Measurements from ENCODE around the gene MTHFD1. TPM values are rescaled to one million over a fixed set of nuclear protein-coding genes. Genes with fewer than 3 reads are reported as not detected.
A peak's percentile ranks its signal among the peaks of the same experiment; 100 is the strongest.

Gene MTHFD1
- total and polyA plus RNA-seq, 2 donors from 2014 or later, result 73.0 to 76.1 TPM

DNA sequence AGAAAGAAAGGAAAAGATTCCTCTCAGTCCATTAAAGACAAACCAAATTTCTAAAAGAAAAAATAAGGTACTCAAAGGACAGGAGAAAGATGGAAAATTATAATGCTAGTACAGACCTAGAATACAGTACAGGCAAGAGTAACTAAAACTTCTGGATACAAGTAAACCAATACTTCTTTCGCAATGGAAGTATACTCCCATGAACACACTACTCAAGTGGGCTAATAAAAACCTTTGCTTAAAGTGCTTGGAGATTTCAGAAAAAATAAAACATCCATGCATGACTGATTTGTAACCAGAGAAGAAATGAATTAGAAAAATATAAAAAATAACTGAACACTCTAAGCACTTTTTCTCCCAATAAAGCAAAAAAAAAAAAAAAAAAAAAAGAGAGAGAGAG, 111.9 kb downstream of the MTHFD1 start:
- Histone ChIP-seq H3K4me1 (ENCODE audit: control insufficient read depth in 2 of 3, insufficient read depth in 2 of 3, low read depth in 1 of 3, low read length in 3 of 3) (peaks cover 2 to 21% (median 13%) of the 10 kb centered on the region in 3 donors), H3K36me3 (ENCODE audit: control insufficient read depth in 2 of 3, insufficient read depth in 3 of 3, low read length in 3 of 3) (no peaks in the 10 kb centered on the region), H3K9ac (ENCODE audit: low read length in 3 of 3) (no peak overlapping the region), H3K27me3 (ENCODE audit: control insufficient read depth, insufficient read depth, low read length) (no peaks in the 10 kb centered on the region), H3K4me3 (ENCODE audit: low read length in 3 of 3) (no peak overlapping the region), H3K9me3 (ENCODE audit: control insufficient read depth in 2 of 3, insufficient read depth in 1 of 3, low read length in 3 of 3) (no peaks in the 10 kb centered on the region), H3K27ac (ENCODE audit: low read depth in 2 of 2, low read length in 2 of 2) (no peak overlapping the region)
- no peak for TF ChIP-seq CTCF (IDR thresholded peaks at IDR 0.05; ENCODE audit: borderline replicate concordance, extremely low read depth, insufficient read depth)
- intact Hi-C loops (cut with DNase I), result no loop called here
- FAIRE-seq (no peak), DNase-seq (no peak)

DNA sequence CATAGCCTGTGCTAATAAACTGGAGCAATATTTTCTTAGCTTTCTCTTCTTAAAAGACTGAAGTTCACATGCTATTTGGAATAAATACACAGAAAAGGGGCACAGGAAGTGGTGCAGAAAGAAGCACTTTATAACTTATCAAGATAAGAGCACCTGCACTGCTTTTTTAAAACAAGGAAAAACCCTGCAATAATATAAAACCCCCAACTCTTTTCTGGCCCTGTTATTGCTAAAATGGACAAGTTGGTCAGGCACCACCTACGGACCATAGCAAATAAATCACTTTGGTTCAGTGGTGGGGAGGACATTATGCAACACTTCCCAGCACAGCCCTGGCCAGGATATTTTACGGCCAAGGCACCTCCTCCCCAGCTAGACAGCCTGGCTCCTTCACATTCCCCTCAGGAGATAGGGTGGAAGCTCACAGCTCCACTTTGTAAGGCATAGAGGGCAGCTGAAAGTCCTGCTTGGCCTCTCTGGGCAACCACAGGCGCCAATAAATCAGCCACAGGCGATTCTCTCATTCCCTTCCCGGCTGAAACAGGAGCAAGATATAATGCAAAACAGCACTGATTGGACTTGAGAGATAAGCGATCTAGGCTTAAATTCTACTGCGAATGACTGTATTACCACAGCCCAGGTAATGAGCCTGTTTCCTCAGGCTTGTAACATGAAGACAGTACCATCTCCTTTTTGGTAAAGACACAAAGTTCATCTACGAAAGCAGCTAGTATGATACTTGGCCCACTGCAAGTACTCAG, 113.4 kb downstream of the MTHFD1 start:
- TF ChIP-seq CTCF (IDR thresholded peaks at IDR 0.05; ENCODE audit: borderline replicate concordance, extremely low read depth, insufficient read depth), result no peak
- Histone ChIP-seq H3K27me3 (ENCODE audit: control insufficient read depth, insufficient read depth, low read length) (no peaks in the 10 kb centered on the region), H3K36me3 (ENCODE audit: control insufficient read depth in 2 of 3, insufficient read depth in 3 of 3, low read length in 3 of 3) (no peaks in the 10 kb centered on the region), H3K4me1 (ENCODE audit: control insufficient read depth in 2 of 3, insufficient read depth in 2 of 3, low read depth in 1 of 3, low read length in 3 of 3) (peaks cover 2 to 21% (median 13%) of the 10 kb centered on the region in 3 donors), H3K9me3 (ENCODE audit: control insufficient read depth in 2 of 3, insufficient read depth in 1 of 3, low read length in 3 of 3) (no peaks in the 10 kb centered on the region), H3K27ac (ENCODE audit: low read depth in 2 of 2, low read length in 2 of 2) (peak overlapping the region; percentile 63 to 100), H3K9ac (ENCODE audit: low read length in 3 of 3) (peak overlapping the region in 2 of 3 donors; percentile 51 to 94), H3K4me3 (ENCODE audit: low read length in 3 of 3) (peak overlapping the region; percentile 0 to 84 (median 44))
- DNase-seq (peak; percentile 74 to 84 (median 79)), FAIRE-seq (no peak)
- intact Hi-C loops (cut with DNase I), result no loop called here

GRCh38 chr14:64502456-64502855, 114.3 kb downstream of the MTHFD1 start:
- H3K9ac ChIP-seq (ENCODE audit: low read length in 3 of 3), result peak overlapping the region; percentile 37 to 95 (median 94)
- H3K4me3 ChIP-seq (ENCODE audit: low read length in 3 of 3), result peak overlapping the region; percentile 80 to 84 (median 84)
- TF ChIP-seq CTCF (IDR thresholded peaks at IDR 0.05; ENCODE audit: borderline replicate concordance, extremely low read depth, insufficient read depth), result no peak
- FAIRE-seq (no peak), DNase-seq (peak in 2 of 5 donors; percentile 33 to 42)
- H3K36me3 ChIP-seq (ENCODE audit: control insufficient read depth in 2 of 3, insufficient read depth in 3 of 3, low read length in 3 of 3), result no peaks in the 10 kb centered on the region
- intact Hi-C loops (cut with DNase I), result no loop called here
- H3K9me3 ChIP-seq (ENCODE audit: control insufficient read depth in 2 of 3, insufficient read depth in 1 of 3, low read length in 3 of 3), result no peaks in the 10 kb centered on the region
- H3K4me1 ChIP-seq (ENCODE audit: control insufficient read depth in 2 of 3, insufficient read depth in 2 of 3, low read depth in 1 of 3, low read length in 3 of 3), result peaks cover 2 to 21% (median 13%) of the 10 kb centered on the region in 3 donors
- no peaks in the 10 kb centered on the region for H3K27me3 ChIP-seq (ENCODE audit: control insufficient read depth, insufficient read depth, low read length)
- peak overlapping the region; percentile 98 to 100 for H3K27ac ChIP-seq (ENCODE audit: low read depth in 2 of 2, low read length in 2 of 2)
